GM18951 (cell line): ENCODE measurements around the gene LRP10.
"Not testable (repeated sequence)": the region's sequence is repeated elsewhere in the genome, so short reads cannot be mapped to it uniquely, and the experiment has no call there.

ENCODE experiments used
- POLR2A ChIP-seq: IDR thresholded peaks from 4 replicates; pipeline ENCODE4 v1.6.1; 2011; ENCODE audit warnings: mild to moderate bottlenecking; ENCODE audit not compliant: insufficient read length, insufficient read depth; ENCODE audit errors: extremely low read depth
- in situ Hi-C: fragments of 300-500 bp; cut with MboI; formaldehyde crosslinking; loops from one replicate; pipeline ENCODE4 v1.12.0; 2022; ENCODE audit warnings: low sequenced_read_pairs, mixed read lengths, inconsistent platforms; ENCODE audit not compliant: unreplicated experiment

The LRP10 gene

GRCh38 chr14:22908601-22909000 lies 37.1 kb downstream of the LRP10 start:
- in situ Hi-C loops: no loop called here

GRCh38 chr14:22910916-22911315 lies 39.4 kb downstream of the LRP10 start:
- TF ChIP-seq POLR2A: no peak
- in situ Hi-C loops: no loop called here

More at GRCh38 chr14:22908601-22909000, 37.1 kb downstream of the LRP10 start:
- no peak for TF ChIP-seq POLR2A

- in situ Hi-C loops: not testable (repeated sequence)
These were observed 43.3 kb downstream of the LRP10 start for GRCh38 chr14:22914836-22915235.

- no peak for TF ChIP-seq POLR2A
- in situ Hi-C loops: no loop called here
These were observed 44.5 kb downstream of the LRP10 start for GRCh38 chr14:22915886-22916521.

GRCh38 chr14:22918804-22919600 lies 47.5 kb downstream of the LRP10 start, which contains the start of gene RBM23:
Gene RBM23, minus strand, starts transcription at chr14:22919149.
- TF ChIP-seq POLR2A: peak; percentile 70
- in situ Hi-C loops: no loop called here

GRCh38 chr14:22919601-22919921 lies 48.0 kb downstream of the LRP10 start:
- in situ Hi-C loops: no loop called here
- no peak for TF ChIP-seq POLR2A

GRCh38 chr14:22920697-22921096 lies 49.2 kb downstream of the LRP10 start:
- in situ Hi-C loops: no loop called here
- TF ChIP-seq POLR2A: no peak

GRCh38 chr14:22922294-22922693 lies 50.8 kb downstream of the LRP10 start:
- in situ Hi-C loops: no loop called here
- TF ChIP-seq POLR2A: no peak

- in situ Hi-C loops: no loop called here
- TF ChIP-seq POLR2A: no peak
These were observed 52.2 kb downstream of the LRP10 start for GRCh38 chr14:22923746-22924145.

GRCh38 chr14:22925513-22925912 lies 54.0 kb downstream of the LRP10 start:
- no peak for TF ChIP-seq POLR2A
- in situ Hi-C loops: no loop called here

- TF ChIP-seq POLR2A: no peak
- in situ Hi-C loops: no loop called here
These were observed 54.8 kb downstream of the LRP10 start for GRCh38 chr14:22926316-22926715.

GRCh38 chr14:22928237-22929103 lies 56.9 kb downstream of the LRP10 start:
- no peak for TF ChIP-seq POLR2A
- in situ Hi-C loops: no loop called here

- peak; percentile 91 for TF ChIP-seq POLR2A
- in situ Hi-C loops: no loop called here
These were observed 57.8 kb downstream of the LRP10 start, which contains the start of gene PRMT5 for GRCh38 chr14:22929104-22929960. Gene PRMT5, minus strand, starts transcription at chr14:22929376. Its CDS starts 15 bp downstream, at chr14:22929361.

GRCh38 chr14:22929961-22930364 lies 58.4 kb downstream of the LRP10 start:
- no peak for TF ChIP-seq POLR2A
- in situ Hi-C loops: no loop called here
